CD4-positive, alpha-beta T cell treated with Interleukin-2 at 100 ng/mL for 4 hours (primary cell): Measurements from ENCODE around the gene TARS3.

ENCODE experiments used
- DNase-seq: peaks from one replicate; pipeline ENCODE4 v3.0.0-alpha.2; 2020; ENCODE audit warnings: low spot score

TARS3 gene

GRCh38 chr15:101623367-101624304 lies 100.6 kb downstream of the TARS3 start:
- no peak for DNase-seq

- no peak for DNase-seq
Measured at GRCh38 chr15:101621961-101622360, 102.3 kb downstream of the TARS3 start.

GRCh38 chr15:101620671-101621070 lies 103.6 kb downstream of the TARS3 start:
- no peak for DNase-seq

- DNase-seq: no peak
Measured at GRCh38 chr15:101619615-101619865, 104.7 kb downstream of the TARS3 start.

- DNase-seq: no peak
Measured at GRCh38 chr15:101618851-101619614, 105.2 kb downstream of the TARS3 start.

- no peak for DNase-seq
Measured at GRCh38 chr15:101618076-101618475, 106.2 kb downstream of the TARS3 start.

GRCh38 chr15:101617390-101617965 lies 106.8 kb downstream of the TARS3 start:
- DNase-seq: no peak

- DNase-seq: no peak
Measured at GRCh38 chr15:101615986-101616848, 108.1 kb downstream of the TARS3 start.

GRCh38 chr15:101615414-101615985 lies 108.8 kb downstream of the TARS3 start:
- no peak for DNase-seq

- DNase-seq: no peak
Measured at GRCh38 chr15:101614761-101615160, 109.5 kb downstream of the TARS3 start.

- DNase-seq: no peak
Measured at GRCh38 chr15:101614001-101614585, 110.2 kb downstream of the TARS3 start.

- DNase-seq: no peak
Measured at GRCh38 chr15:101613130-101614000, 110.9 kb downstream of the TARS3 start.

- DNase-seq: no peak
Measured at GRCh38 chr15:101612676-101613075, 111.6 kb downstream of the TARS3 start.

- DNase-seq: no peak
Measured at GRCh38 chr15:101611580-101612299, 112.5 kb downstream of the TARS3 start.

- no peak for DNase-seq
Measured at GRCh38 chr15:101611007-101611406, 113.3 kb downstream of the TARS3 start.

GRCh38 chr15:101610611-101611000 lies 113.7 kb downstream of the TARS3 start:
- DNase-seq: no peak

- no peak for DNase-seq
Measured at GRCh38 chr15:101609742-101610610, 114.3 kb downstream of the TARS3 start.

- DNase-seq: no peak
Measured at GRCh38 chr15:101608201-101608600, 116.1 kb downstream of the TARS3 start.

GRCh38 chr15:101607108-101607507 lies 117.2 kb downstream of the TARS3 start:
- DNase-seq: no peak
